Measurements from ENCODE around the gene ZNF438.

Gene ZNF438

DNA sequence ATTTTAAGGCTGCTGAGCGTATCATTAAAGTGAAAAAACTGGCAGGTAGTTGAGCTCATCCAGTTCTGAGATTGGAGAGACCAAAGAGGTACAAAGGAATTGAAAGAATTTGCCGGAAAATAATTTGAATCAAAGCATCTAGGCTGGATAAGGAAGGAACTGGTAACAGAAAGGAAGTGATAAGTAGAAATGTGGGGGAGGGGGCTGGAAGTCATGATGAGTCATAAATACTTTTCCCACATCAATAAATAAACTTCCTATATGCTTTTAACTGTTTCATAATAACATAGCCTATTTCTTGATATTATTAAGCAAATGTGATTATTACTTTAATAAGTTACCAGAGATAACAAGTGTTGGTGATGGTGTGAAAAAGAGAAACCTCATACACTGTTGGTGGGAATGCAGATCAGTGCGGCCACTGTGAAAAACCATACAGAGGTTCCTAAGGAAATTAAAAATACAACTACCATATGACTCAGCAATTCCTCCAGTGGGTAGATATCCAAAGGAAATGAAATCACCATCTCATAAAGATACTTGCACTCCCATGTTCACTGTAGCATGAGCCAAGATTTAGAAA is 27.0 kb downstream of the ZNF438 start:
- DNase-seq (ENCODE audit: extremely low spot score): no peak
- TF ChIP-seq FOXM1 (IDR thresholded peaks at IDR 0.05; ENCODE audit: borderline replicate concordance): no peak
- TF ChIP-seq, protein P1, sequence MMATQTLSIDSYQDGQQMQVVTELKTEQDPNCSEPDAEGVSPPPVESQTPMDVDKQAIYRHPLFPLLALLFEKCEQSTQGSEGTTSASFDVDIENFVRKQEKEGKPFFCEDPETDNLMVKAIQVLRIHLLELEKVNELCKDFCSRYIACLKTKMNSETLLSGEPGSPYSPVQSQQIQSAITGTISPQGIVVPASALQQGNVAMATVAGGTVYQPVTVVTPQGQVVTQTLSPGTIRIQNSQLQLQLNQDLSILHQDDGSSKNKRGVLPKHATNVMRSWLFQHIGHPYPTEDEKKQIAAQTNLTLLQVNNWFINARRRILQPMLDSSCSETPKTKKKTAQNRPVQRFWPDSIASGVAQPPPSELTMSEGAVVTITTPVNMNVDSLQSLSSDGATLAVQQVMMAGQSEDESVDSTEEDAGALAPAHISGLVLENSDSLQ (IDR thresholded peaks at IDR 0.05): no peak
- no peak for TF ChIP-seq FOXK2 (IDR thresholded peaks at IDR 0.05)
- CTCF ChIA-PET: no interaction called here
- POLR2A ChIA-PET: no interaction called here

DNA sequence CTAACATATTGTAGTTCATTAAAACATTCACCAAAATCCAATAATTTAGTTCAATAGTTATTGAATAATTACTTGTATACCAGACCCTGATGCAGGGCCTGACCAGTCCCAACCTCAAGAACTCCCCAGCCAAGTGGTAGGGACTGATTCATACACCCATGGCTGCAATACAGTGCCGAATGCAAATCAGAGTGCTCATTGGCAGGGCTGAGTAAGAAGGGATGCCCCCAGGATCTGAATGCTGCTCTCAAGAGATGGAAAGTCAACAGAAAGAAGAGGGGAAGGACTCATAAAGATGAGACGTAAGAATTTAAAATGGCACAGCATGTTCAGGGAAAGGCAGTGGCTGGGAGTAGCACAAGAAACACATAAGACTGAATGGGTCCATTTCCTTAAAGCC is 29.9 kb downstream of the ZNF438 start:
- ChIA-PET CTCF (no interaction called here), POLR2A (no interaction called here)
- TF ChIP-seq FOXA1 (IDR thresholded peaks at IDR 0.05) (no peak), L3MBTL2 (conservative IDR thresholded peaks at IDR 0.05) (no peak), CTBP1 (IDR thresholded peaks at IDR 0.05; ENCODE audit: borderline replicate concordance) (no peak), ARNT (IDR thresholded peaks at IDR 0.05) (no peak)
- DNase-seq (ENCODE audit: extremely low spot score): no peak

DNA sequence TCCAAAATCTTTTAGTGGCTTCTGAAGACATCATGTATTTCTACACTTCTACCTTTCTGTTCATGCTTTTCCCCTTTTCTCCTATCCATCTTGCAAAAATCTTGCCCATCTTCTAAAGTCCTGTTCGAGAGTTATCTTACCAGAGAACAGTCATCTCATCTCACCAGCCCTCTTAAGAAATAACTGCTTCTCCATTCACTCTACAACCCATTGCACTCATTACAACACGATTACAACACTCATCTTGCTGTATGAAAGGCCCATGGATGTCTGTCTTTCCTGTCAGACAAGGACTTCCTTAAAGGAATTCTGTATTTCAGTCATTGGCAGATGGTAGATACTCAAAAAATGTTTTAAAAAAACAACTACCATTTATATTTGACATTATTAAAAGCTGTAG is 30.8 kb downstream of the ZNF438 start:
- no peak for DNase-seq (ENCODE audit: extremely low spot score)
- TF ChIP-seq SP1 (IDR thresholded peaks at IDR 0.05): no peak
- TF ChIP-seq FOXM1 (IDR thresholded peaks at IDR 0.05; ENCODE audit: borderline replicate concordance): no peak
- TF ChIP-seq ARNT (IDR thresholded peaks at IDR 0.05): no peak
- TF ChIP-seq TARDBP (IDR thresholded peaks at IDR 0.05): no peak
- no peak for TF ChIP-seq SUZ12 (IDR thresholded peaks at IDR 0.05)
- TF ChIP-seq, protein P1 (IDR thresholded peaks at IDR 0.05): no peak
- TF ChIP-seq LEF1 (IDR thresholded peaks at IDR 0.05; ENCODE audit: borderline replicate concordance): no peak
- POLR2A ChIA-PET: no interaction called here
- CTCF ChIA-PET: no interaction called here

DNA sequence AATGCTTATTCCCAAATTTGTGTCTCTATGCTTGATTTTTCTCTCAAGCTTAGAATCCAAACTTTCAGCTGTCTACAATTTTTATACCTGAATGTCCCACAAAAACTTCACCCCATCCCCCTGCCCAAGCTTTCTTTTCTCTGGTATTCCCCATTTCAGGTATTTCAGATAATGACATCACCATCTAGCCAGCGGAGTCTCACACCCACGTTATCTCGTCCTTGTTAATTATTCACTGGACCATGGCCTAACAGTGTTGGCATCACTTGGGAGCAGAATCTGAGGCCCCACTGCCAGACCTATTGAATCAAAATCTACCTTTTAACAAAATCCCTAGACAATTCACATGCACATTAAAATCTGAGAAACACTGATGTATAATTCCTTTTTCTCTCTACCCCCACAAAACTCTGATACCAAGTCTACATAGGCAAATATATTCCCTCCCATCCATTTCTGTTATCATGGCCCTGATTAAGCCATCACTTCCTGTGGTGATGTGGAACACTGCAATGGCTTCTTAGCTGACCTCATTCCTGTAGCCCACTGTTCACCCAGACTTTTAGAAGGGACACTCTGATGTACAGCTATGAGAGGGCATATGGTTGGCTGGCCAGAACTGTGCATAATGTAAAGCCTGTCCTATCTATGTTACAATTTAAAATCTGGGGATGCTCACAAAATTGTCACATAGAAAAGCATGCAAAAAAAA is 31.4 kb downstream of the ZNF438 start:
- ChIA-PET POLR2A (interaction anchor here (1.6 kb wide), 1 partner anchor 31 kb away, joined by 7 read pairs; the partner anchor contains the start of gene ZNF438), CTCF (no interaction called here)
- DNase-seq (ENCODE audit: extremely low spot score): no peak
- TF ChIP-seq ELF4 (IDR thresholded peaks at IDR 0.05): no peak
- TF ChIP-seq NFRKB (IDR thresholded peaks at IDR 0.05): no peak
- TF ChIP-seq FOXM1 (IDR thresholded peaks at IDR 0.05; ENCODE audit: borderline replicate concordance): no peak
- TF ChIP-seq SP1 (IDR thresholded peaks at IDR 0.05): no peak
- TF ChIP-seq BHLHE40 (IDR thresholded peaks at IDR 0.05; ENCODE audit: borderline replicate concordance): no peak
- TF ChIP-seq L3MBTL2 (conservative IDR thresholded peaks at IDR 0.05): no peak
- no peak for TF ChIP-seq CTBP1 (IDR thresholded peaks at IDR 0.05; ENCODE audit: borderline replicate concordance)
- TF ChIP-seq SUZ12 (IDR thresholded peaks at IDR 0.05): no peak

DNA sequence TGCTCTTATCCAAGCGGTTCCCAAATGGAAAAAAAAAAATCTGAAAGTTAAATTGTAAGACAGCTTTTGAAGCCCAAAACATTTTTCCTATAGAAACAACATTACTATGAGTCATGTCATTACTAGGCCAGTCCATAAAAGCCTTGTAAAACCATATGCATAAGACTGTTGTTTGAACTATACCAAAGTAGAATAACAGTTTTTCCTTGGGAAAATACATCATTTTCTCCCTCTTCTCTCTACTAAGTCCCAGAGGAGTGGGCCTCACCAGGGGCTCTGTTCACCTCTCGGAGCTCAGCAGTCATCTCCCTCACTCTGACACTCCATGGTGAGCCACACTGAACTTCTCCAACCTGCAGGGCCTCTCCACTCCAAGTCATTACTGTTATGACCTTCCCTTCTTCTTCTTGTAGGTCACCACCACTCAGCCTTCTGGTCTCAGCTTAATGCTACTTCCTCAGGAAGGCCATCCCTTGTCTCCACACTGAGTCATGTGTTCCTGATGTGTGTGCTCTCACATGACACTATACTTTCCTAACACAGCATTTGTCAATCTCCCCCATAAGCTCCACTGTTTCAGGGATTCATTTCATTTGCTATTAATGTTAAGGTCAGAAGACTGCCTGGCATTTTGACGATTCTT is 32.5 kb downstream of the ZNF438 start:
- TF ChIP-seq FOXM1 (IDR thresholded peaks at IDR 0.05; ENCODE audit: borderline replicate concordance) (no peak), FOXA1 (IDR thresholded peaks at IDR 0.05) (no peak), ZNF384 (IDR thresholded peaks at IDR 0.05) (no peak), LEF1 (IDR thresholded peaks at IDR 0.05; ENCODE audit: borderline replicate concordance) (no peak), SUZ12 (IDR thresholded peaks at IDR 0.05) (no peak)
- CTCF ChIA-PET: no interaction called here
- peak; percentile 2 for DNase-seq (ENCODE audit: extremely low spot score)
- POLR2A ChIA-PET: interaction anchor here (1.6 kb wide), 1 partner anchor 32 kb away, joined by 7 read pairs; the partner anchor contains the start of gene ZNF438

DNA sequence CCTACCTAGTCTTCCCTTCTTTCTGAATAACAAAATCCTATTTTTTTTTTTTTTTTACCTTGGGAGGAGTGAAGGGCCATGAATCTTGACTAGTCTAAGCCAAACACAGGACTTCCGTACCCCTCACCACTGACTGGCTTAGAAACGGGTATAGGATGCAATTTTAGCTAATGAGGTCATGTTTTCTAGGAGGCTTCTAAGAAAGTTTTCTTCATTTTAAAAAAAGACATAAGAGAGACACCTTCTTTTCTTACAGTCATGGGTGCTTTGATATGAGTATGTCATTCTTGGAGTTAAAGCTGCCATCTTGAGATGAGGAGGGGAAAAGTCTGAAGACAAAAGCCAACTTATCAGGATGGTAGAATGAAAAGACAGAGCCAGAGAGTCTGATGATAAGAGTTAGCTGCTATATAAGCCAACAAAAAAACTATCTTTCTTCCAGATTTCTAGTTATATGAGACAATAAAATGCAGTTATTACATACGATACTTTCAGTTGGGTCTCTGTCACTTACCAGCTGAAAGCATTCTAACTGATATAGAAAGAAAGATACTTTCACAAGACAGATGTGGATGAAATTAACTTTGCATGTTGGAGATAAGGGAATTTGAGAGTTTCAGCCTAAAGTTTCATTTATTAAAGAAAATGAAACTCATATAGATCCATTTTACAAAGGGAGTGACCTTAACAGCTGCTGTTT is 34.0 kb downstream of the ZNF438 start:
- POLR2A ChIA-PET: no interaction called here
- CTCF ChIA-PET: no interaction called here
- no peak for DNase-seq (ENCODE audit: extremely low spot score)
- TF ChIP-seq ARNT (IDR thresholded peaks at IDR 0.05): no peak
- no peak for TF ChIP-seq NFRKB (IDR thresholded peaks at IDR 0.05)
- no peak for TF ChIP-seq HDGF (IDR thresholded peaks at IDR 0.05; ENCODE audit: borderline replicate concordance)
- TF ChIP-seq TARDBP (IDR thresholded peaks at IDR 0.05): no peak
- no peak for TF ChIP-seq FOXA1 (IDR thresholded peaks at IDR 0.05)
- TF ChIP-seq SUZ12 (IDR thresholded peaks at IDR 0.05): no peak
- TF ChIP-seq FOXM1 (IDR thresholded peaks at IDR 0.05; ENCODE audit: borderline replicate concordance): no peak
- no peak for TF ChIP-seq SP1 (IDR thresholded peaks at IDR 0.05)
- TF ChIP-seq, protein P1 (IDR thresholded peaks at IDR 0.05): no peak
- TF ChIP-seq FOXK2 (IDR thresholded peaks at IDR 0.05): no peak
- TF ChIP-seq L3MBTL2 (conservative IDR thresholded peaks at IDR 0.05): no peak
- no peak for TF ChIP-seq ZNF384 (IDR thresholded peaks at IDR 0.05)
- TF ChIP-seq BHLHE40 (IDR thresholded peaks at IDR 0.05; ENCODE audit: borderline replicate concordance): no peak
- TF ChIP-seq LEF1 (IDR thresholded peaks at IDR 0.05; ENCODE audit: borderline replicate concordance): no peak
- no peak for TF ChIP-seq ELF4 (IDR thresholded peaks at IDR 0.05)
- no peak for TF ChIP-seq CTBP1 (IDR thresholded peaks at IDR 0.05; ENCODE audit: borderline replicate concordance)
